NCI-H146 treated with DMSO at 0.1 percent for 48 hours (cell line): Measurements from ENCODE around the gene INPP5K.
"Not testable (repeated sequence)": the region's sequence is repeated elsewhere in the genome, so short reads cannot be mapped to it uniquely, and the experiment has no call there.

Experiments used
- DNase-seq: peaks from one replicate; lab custom pipeline; 2025; ENCODE audit not compliant: unreplicated experiment; lab: John Stamatoyannopoulos, UW

The INPP5K gene

GRCh38 chr17:1516388-1517161 lies at the start of gene INPP5K:
INPP5K (minus strand) TSS chr17:1516612; CDS start chr17:1516499, 113 bp downstream.
- peak; percentile 94 for DNase-seq

DNA sequence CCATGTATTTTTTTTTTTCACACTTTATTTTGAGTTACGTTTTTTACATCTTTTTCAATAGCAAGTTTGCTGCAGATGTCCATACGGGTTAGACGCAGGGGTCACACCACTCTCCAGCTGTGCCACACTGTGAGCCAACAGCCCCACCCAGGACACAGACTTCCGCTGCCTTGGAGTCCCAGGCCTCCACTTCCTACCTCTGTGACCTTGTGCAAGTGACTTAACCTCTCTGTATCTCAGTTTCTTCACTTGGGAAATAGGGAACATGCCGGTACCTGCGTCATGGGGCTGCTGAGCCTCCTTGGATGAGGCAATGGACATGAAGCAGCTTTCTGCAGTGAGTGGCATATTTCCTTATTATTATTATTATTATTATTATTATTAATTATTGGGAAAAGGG lies 49.5 kb upstream of the INPP5K start:
- DNase-seq = no peak

DNA sequence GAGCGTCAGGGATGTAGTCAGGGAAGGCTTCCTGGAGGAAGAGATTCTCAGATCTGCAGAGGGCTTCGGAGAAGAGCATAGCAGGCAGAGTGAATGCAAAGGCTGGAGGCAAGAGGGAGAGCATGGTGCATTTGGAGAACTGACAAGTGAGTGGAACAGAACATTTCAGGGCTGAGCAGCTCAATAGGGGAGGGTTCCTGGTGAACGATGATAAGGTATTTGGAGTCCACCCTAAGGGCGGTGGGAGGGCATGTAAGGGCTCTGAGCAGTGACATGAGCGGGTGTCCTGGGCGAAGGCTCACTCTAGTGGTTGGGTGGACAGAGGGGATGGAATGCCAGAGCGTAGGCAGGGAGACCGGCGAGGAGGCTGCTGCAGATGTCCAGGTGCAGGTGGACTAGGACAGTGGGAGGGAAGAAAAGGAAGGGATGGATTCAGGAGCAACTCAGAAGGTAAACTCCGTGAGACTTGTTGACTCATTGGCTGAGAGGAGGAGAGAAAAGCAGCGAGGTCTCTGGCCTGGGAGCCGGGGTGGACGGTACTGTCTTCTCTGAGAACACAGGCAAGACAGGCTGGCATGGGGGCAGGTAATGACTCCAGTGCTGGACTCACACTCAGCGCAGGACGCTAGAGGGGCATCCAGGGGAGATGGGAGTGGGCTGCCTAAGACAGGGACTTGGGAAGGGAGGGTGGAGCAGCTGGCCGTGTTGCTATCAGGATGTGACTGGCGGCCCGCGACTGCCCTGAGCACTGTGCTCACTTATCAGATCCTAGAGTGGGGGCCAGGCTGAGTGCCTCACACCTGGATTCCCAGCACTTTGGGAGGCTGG lies 47.6 kb upstream of the INPP5K start:
- peak; percentile 60 for DNase-seq

DNA sequence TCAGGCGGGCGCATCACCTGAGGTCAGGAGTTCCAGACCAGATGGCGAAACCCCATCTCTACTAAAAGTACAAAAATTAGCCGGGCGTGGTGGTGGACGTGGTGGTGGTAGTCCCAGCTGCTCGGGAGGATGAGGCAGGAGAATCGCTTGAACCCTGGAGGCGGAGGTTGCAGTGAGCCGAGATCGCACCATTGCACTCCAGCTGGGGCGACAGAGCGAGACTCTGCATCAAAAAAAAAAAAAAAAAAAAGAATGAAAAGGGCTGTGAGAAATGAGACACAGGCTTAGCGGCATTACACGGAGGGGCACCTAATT lies 47.0 kb upstream of the INPP5K start:
- not testable (repeated sequence) for DNase-seq

- peak; percentile 31 for DNase-seq
Observed at GRCh38 chr17:1562176-1562643, 45.8 kb upstream of the INPP5K start.

DNA sequence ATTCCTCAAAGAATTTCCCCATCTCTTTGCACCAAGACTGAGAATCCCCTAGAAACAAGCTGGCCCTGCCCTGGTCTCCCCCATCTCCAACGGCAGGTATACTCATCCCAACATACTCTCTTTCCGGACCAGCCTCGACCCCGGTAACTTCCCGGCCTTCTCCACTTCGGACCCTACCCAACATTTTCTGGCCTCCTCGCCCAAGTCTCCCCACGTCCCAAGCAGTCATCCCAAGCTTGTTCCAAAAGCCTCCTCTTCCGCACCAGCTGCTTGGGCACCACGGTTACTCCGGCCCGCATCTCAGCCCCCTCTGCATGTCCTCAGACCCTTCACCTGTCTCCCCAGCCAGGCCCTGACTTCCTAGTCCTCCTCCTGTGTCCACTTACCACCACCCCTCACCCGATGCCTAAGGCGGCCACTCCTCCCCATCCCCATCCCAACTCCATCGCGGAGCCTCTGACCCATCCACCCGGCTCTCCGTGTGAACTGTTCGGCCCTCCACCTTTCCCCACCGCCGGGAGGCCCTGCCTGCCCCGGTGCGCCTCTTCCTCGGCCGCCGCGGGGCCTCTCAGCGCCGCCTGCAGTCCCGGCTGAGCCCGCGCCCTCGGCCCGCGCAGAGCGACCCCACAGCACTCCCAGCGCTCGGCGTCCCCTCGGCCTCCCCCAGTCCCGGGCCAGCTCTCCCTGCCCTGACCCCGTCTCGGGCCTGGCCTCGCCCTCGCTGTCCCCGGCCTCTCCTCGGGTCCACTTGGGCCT lies 45.2 kb upstream of the INPP5K start:
- peak; percentile 4 for DNase-seq

GRCh38 chr17:1560858-1561355 lies 44.5 kb upstream of the INPP5K start:
- DNase-seq = no peak

DNA sequence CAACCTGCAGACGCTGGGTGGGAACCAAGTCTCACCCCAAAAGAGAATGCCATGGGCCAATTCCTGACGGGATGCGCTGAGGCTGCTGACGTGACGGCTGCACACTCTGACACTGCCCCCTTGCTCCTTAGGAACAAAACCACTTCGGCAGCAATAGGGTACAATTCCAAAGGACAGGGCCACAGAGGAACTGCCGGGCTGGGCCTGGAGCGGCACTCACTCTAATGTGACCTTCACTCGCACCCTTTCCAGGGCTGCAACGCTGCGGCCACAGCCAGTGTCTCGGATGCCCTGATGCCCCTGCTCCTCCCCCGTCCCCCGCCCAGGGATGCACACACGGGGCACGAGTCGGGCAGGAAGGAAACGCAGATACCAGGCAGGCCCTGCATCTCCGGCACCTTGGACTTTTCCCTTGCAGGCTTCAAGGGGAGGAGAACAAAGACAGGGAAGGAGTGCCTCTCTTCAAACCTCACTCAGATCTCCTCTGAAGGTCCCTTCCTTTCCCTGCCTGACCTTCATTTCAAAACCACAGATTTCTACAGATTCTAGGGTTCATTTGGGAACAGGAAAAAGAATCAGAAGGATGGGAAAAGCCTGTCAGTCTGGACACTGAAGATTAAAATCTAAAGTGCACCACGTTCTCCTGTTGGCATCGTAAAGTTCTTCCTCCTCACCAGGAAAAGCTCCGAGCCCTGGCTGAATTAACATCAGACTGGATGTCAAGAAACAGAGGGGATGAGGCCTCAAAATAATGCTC lies 43.9 kb upstream of the INPP5K start:
- DNase-seq = no peak

DNA sequence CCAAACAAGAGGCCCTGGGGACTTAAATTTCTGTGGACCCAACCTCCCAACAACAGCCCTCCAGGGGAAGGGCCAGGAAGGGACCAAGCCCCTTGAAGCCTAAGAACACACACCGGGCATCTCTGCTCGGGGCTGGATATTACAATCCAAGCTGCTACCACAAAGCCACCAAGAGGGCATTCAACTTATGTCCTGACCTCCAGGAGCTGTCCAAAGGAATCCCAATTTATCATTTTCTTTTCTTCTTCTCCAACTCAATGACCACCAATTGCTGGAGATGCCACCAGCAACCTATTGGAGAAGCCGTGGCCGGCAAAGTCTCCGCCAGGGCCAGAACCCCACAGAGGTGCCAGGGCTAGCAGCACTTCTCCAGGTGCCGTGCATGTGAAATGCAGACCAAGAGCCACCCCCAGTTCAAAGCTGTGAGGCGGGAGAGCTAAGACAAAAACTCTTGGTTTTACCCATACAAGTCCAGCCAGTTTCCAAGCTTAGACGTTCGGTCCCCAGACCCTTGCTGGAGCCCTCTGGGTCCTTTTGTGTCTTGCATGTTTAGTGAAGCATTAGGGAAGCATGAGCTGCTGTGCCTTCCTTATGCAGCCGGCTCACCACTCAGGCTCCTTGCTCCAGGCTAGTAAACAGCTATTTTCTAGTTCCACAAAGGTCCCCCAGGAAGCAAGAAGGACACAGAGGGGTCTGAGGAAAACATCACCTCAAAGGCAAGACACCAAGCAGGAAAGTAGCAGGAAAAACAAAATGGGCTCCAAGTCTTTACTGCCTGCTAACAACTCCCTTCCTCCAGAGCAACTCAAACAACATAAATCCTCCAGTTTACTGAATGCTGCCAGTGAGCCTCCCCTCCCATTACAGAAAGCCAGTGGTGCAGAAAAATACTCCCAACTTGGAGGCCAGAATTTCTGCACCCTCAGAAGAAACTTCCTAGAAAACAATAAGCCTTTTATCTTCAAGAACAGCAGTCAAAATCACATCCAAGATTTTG lies 42.9 kb upstream of the INPP5K start:
- DNase-seq = no peak

GRCh38 chr17:1558401-1558800 lies 42.0 kb upstream of the INPP5K start:
- no peak for DNase-seq

DNA sequence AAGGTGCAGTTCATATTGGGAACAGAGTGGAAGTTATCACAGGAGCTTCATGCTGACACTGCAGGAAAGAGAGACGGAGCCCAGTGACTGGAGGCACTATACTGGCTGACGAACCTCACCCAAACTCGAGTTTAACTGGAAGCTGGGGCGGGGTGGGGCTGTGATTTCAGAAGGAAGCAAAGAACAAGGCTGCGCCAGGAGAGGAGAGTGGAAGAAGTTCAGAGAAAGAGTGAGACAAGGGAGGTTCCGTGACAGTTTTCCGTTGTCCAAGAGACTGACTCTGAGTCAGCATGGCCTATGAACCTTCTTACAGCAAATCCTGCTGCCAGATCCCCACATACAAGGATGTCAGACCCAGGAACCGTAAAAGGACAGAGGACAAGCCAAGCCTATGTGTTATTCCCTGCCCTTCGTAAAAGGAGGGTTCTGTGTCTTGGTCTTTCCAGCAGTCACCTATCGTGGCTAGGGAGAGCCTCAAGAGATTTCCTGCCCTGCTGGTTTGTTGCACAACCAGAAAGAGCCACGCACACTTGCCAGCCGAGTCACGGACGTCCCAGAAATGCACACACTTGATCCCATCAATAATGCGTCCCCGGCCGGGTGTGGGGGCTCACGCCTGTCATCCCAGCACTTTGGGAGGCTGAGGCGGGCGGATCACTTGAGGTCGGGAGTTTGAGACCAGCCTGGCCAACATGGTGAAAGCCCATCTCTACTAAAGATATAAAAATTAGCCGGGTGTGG lies 41.1 kb upstream of the INPP5K start:
- no peak for DNase-seq

DNA sequence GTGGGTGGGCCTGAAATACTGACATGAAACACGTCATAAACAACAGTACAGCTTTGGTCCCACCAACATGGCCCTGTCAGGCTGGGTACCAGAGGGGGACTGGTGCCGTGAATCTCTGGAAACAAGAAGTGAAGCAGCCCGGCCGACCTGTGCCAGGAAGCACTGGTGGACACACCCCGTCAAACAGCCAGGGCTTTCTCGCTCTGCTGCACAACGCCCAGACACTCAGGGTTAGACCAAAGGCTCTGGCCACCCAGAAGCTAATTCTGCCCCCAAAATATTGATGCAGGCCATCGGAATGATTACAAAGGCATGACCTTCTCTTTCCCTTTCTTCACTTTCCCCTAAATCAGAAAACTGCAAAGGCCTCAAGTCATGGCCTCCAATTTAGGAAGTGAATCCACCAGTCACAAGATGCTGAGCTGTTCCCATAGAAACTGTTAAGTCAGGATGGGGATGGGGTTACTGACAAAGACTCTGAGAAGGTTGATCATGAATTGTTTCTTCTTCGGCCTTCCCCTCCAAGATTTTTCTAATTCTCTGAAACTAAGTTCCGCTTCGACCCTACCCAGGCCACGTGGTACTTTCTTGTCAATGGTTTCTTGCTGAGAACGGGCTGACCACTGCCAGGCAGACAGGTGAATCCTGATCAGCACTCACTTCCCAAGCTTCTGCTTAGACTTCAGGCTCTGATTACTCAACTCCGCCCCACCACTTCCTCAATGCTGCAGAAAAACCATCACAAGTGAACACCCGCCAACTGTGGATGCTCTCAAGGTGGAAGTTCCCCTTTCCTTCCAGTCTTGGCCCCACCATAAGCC lies 39.4 kb upstream of the INPP5K start:
- DNase-seq = no peak

DNA sequence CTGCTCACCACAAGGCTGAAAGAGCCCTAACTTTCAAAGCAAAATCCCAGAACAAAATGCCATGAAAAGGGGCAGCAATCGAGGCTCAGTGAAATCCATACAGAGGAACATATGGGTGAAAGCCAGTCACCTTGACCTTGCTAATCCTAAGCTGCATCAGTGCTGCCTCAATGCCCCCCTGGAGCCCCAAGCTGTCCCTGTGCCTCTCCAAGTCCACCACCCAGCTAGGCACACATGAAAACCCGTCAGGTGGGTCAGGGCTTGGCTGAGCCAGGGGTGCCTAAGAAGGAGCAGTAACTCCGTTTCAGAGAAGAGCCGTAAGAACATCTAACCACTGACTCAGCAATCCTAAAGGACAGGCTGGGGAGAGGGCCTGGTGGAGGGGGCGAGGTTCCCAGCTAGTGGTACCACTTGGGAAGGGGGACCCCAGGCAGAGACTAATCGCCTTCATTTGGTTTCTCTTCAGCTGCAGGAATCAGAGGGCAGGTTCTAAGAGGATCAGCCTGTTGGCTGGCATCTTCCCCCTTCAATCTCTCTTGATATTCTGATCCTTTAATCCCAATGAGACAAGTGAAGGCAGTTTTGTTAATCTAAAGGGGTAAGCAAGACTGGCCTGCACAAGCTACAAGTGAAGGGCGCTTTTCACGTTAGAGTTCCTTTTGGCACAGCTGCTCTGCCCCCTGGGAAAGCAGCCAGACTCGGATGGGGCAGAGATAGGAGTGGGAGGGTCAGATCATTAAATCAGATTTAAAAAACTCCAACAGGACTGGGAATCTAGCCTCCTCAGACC lies 38.5 kb upstream of the INPP5K start:
- no peak for DNase-seq

DNA sequence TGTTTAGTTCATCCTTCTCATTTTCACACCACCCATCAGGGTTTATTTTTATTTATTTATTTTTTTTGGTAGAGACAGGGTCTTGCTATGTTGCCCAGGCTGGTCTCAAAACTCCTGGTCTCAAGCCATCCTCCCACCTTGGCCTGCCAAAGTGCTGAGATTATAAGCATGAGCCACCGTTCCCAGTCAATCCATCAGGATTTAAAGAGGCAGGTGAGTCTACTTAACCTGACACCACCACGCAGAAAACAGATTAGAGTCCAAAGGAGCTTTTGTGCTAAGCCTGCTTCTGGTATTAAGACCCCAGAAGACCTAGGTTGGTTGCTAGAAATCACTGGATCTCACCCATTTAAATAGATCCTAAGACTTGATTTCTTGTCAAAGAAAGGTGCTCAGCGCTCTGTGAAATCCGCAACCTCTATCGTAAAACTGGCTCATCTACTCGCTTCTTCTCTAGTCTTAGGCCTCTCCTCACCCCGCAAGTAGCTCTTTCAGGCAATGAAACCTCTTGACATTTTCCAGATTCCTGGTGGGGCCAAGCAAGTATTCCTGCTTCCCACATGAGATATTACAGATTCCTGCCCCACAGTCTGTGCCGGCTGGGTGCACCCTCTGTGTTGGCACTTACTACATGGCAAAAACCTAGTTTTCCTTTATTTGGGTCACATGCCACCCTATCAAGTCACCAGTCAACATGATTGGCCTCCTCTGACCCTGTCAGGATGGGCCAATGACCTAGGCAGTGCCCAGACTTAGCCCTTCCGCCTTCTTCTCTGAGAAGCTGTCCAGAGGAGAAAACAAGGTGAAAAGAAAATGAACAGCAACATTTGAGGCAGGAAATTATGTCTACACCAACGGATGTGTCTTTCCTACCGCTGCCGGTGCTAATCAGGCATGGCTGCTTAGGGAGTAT lies 37.2 kb upstream of the INPP5K start:
- DNase-seq = no peak

GRCh38 chr17:1552932-1553331 lies 36.5 kb upstream of the INPP5K start:
- DNase-seq = no peak

- no peak for DNase-seq
Observed at GRCh38 chr17:1551741-1552140, 35.3 kb upstream of the INPP5K start.
